ENCODE data around the gene ADAM29.
"Not testable (repeated sequence)": the region's sequence is repeated elsewhere in the genome, so short reads cannot be mapped to it uniquely, and the experiment has no call there.

ADAM29 gene

DNA sequence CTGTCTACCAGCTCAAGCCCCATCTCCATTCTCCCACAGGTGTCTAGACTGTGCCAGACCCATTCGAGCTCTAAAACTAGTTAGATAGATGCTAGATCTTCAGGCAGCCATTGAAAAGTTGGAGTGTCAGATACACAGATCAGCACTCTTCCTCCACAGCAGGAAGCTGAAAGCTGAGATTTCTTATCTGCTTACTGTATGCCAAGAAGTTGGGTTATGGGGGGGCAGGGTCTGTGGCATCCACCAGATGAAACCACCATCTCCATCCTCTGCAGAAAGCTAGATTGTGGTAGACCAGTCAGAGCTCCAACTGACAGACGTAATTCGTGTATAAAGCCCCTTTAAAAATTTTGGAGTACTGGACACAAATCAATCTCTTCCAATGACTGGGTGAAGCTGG, 54.8 kb downstream of the ADAM29 start:
- no peak for DNase-seq

DNA sequence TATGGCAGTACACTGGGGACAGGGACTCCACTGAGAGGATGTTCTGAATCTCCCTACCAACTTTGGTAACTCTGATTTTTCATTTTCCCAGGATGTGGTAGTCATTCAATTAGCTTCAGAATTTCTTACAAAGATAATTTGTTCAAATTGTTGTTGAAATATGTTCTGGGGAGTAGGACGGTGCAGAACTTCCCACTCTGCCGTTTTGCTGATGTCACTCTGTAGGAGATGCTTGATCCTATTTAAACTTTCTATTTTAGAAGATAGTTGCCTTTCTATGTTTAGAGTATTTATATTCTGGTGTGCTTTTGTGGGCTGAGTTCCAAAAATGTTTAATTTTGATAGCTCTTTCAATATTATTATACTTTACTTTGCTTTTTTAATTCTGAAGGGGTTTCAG, 55.2 kb downstream of the ADAM29 start:
- DNase-seq, result no peak

DNA sequence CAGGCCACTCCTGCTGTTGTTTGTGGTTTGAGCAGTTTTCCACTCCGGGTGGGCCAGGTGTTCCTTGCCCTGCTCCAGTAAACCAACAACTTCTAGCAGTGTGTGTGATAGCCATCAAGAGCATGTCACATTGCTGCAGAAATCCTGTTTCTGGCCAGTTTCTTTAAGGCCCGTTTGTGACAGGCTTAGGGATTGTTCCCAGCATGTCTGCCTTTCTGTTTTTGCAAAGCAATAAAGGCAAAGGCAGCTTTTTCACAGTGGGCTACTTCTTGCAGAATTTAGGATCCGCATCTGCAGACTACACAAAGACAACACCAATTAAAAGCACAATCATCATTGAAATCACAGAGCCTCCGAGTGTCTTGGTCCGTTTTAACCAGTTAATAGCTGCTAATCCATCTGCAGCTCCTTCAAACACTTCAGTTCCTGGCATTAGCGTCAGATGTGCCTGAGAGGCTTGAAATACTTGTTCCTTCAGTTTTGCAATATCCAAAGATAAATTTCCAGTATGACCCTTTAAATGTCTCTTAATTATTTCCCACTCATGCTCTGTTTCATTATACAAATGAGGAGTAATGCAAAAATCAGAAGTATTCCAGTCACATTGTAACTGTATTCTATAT, 65.1 kb downstream of the ADAM29 start:
- no peak for DNase-seq

- DNase-seq, result not testable (repeated sequence)
Measured at GRCh38 chr4:174983870-174984269, 65.7 kb downstream of the ADAM29 start.

DNA sequence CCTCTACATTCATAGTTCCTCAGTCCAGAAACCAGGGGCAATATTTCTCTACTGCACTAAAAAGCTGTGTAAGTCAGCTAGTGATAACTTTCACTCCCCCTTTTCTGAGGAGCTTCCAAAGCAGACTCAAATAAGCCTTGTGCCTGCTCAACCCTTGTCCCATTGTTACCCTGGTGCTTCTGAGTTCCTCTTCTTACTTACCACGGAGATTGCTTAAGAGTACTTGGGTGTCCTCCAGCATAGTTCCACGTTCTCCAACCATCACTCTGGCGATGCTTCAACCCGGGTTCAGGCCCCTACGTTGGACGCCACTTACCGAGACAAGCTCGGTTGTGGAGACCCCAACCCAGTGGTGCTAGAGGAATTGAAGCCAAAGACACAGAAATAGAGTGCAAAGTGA, 71.6 kb downstream of the ADAM29 start:
- DNase-seq, result no peak

DNA sequence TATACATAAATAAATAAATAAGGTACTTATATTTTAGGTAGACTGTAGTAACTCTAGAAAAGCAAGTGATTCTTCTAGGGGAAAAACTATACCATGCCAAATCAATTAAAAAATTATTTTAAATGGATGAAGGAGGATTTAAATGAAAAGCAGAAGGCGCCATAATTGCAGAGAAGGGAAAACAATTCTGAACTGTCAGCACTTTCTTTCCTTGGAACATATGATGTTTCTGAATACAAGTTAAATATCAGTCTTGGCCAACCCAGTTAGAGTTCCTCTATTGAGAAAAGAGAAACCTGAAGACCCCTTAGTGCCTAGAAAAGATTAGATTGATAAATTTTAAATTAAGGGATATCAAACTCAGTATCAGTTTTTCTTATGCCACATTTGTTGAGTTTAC, 75.8 kb downstream of the ADAM29 start:
- DNase-seq, result no peak

DNA sequence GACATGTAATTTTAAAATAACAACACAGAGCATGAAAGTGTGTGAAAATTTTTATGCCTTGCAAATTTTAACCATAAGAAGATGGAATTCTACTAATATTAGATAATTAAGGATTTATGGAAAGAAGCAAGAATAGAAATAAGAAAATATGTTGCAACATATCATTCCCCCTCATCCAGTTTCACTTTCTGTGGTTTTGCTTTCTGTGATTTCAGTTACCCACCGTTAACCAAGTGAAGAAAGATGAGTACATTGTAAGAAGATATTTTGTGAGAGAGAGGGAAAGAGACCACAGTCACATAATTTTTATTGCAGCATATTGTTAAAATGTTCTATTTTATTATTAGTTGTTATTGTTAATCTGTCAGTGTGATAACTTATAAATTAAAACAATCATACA, 77.9 kb downstream of the ADAM29 start:
- DNase-seq, result no peak

- DNase-seq, result no peak
Measured at GRCh38 chr4:174999407-174999806, 81.2 kb downstream of the ADAM29 start.

DNA sequence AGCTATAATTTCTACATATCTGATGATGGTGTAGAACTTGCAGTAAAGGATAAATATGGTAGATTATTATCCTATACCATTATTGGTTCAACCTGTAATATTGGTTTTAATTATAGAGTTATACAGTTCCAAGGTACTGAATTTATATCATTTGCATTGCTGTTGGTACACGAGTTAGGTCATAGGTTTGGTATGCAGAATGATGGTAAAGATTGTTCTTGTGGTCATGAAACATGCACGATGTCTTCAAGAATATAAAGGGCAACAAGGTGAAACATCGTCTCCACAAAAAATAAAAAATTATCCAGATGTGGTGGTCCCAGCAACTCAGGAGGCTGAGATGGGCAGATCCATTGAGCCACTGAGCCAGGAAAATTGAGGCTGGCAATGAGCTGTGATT, 99.6 kb downstream of the ADAM29 start:
- no peak for DNase-seq

GRCh38 chr4:175019447-175019846, 101.3 kb downstream of the ADAM29 start:
- not testable (repeated sequence) for DNase-seq

Measured in activated CD8-positive, alpha-beta memory T cell treated with anti-CD3 and anti-CD28 coated beads, Interleukin-2, amount 50 U/mL, for 48 hours (primary cell).